ENCODE data around the gene PHF1. TPM values are rescaled to one million over a fixed set of nuclear protein-coding genes. Genes with fewer than 3 reads are reported as not detected.

The PHF1 gene
- polyA plus RNA-seq, 1 donor from 2014 or later = 102 TPM

DNA sequence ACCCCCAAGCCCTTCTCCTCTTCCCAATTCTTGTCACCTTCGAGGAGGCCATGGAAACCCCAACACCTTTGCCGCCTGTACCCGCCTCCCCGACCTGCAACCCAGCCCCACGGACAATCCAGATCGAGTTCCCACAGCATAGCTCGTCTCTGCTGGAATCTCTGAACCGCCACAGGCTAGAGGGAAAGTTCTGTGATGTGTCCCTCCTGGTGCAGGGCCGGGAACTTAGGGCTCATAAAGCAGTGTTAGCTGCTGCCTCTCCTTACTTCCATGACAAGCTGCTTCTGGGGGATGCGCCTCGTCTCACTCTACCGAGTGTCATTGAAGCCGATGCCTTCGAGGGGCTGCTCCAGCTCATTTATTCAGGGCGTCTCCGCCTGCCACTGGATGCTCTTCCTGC, 44.2 kb downstream of the PHF1 start:
- peak overlapping the region; percentile 85 for H3K4me3 ChIP-seq (ENCODE audit: low read length)
- no peaks in the 10 kb centered on the region for H3F3A ChIP-seq (ENCODE audit: insufficient read depth, low read length, poor library complexity, severe bottlenecking)
- H3K27ac ChIP-seq (ENCODE audit: low read length) = peak overlapping the region; percentile 54
- no peaks in the 10 kb centered on the region for H3K9me3 ChIP-seq (ENCODE audit: low read length)
- H3K79me2 ChIP-seq (replicated peaks; ENCODE audit: insufficient read depth, low read length) = peaks cover 20% of the 10 kb centered on the region
- peak overlapping the region; percentile 73 for H3K4me2 ChIP-seq (ENCODE audit: low read length)
- H2AFZ ChIP-seq (ENCODE audit: low read depth, low read length) = no peak overlapping the region
- H3K9ac ChIP-seq (ENCODE audit: low read length) = peak overlapping the region; percentile 70
- no peaks in the 10 kb centered on the region for H3K27me3 ChIP-seq (ENCODE audit: insufficient read depth, low read depth, low read length)
- H3K36me3 ChIP-seq (ENCODE audit: insufficient read depth, low read length) = no peaks in the 10 kb centered on the region
- H4K20me1 ChIP-seq (ENCODE audit: insufficient read depth) = no peaks in the 10 kb centered on the region
- H3K9me2 ChIP-seq (ENCODE audit: insufficient read depth, low read length) = no peaks in the 10 kb centered on the region
- TF ChIP-seq EZH2 (IDR thresholded peaks at IDR 0.05; ENCODE audit: borderline replicate concordance, insufficient read depth, low read length, poor library complexity, severe bottlenecking) (no peak), MXI1 (conservative IDR thresholded peaks at IDR 0.05; ENCODE audit: poor library complexity, severe bottlenecking) (no peak), RAD21 (conservative IDR thresholded peaks at IDR 0.05) (no peak), POLR2AphosphoS5 (IDR thresholded peaks at IDR 0.05) (no peak), EP300 (conservative IDR thresholded peaks at IDR 0.05; ENCODE audit: poor library complexity, severe bottlenecking) (no peak), SMC3 (conservative IDR thresholded peaks at IDR 0.05; ENCODE audit: poor library complexity) (no peak), TAF1 (IDR thresholded peaks at IDR 0.05; ENCODE audit: low read depth) (no peak)
- TF ChIP-seq, protein P1, sequence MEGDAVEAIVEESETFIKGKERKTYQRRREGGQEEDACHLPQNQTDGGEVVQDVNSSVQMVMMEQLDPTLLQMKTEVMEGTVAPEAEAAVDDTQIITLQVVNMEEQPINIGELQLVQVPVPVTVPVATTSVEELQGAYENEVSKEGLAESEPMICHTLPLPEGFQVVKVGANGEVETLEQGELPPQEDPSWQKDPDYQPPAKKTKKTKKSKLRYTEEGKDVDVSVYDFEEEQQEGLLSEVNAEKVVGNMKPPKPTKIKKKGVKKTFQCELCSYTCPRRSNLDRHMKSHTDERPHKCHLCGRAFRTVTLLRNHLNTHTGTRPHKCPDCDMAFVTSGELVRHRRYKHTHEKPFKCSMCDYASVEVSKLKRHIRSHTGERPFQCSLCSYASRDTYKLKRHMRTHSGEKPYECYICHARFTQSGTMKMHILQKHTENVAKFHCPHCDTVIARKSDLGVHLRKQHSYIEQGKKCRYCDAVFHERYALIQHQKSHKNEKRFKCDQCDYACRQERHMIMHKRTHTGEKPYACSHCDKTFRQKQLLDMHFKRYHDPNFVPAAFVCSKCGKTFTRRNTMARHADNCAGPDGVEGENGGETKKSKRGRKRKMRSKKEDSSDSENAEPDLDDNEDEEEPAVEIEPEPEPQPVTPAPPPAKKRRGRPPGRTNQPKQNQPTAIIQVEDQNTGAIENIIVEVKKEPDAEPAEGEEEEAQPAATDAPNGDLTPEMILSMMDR (IDR thresholded peaks at IDR 0.05; ENCODE audit: poor library complexity, severe bottlenecking) = no peak
- TF ChIP-seq, protein P2, sequence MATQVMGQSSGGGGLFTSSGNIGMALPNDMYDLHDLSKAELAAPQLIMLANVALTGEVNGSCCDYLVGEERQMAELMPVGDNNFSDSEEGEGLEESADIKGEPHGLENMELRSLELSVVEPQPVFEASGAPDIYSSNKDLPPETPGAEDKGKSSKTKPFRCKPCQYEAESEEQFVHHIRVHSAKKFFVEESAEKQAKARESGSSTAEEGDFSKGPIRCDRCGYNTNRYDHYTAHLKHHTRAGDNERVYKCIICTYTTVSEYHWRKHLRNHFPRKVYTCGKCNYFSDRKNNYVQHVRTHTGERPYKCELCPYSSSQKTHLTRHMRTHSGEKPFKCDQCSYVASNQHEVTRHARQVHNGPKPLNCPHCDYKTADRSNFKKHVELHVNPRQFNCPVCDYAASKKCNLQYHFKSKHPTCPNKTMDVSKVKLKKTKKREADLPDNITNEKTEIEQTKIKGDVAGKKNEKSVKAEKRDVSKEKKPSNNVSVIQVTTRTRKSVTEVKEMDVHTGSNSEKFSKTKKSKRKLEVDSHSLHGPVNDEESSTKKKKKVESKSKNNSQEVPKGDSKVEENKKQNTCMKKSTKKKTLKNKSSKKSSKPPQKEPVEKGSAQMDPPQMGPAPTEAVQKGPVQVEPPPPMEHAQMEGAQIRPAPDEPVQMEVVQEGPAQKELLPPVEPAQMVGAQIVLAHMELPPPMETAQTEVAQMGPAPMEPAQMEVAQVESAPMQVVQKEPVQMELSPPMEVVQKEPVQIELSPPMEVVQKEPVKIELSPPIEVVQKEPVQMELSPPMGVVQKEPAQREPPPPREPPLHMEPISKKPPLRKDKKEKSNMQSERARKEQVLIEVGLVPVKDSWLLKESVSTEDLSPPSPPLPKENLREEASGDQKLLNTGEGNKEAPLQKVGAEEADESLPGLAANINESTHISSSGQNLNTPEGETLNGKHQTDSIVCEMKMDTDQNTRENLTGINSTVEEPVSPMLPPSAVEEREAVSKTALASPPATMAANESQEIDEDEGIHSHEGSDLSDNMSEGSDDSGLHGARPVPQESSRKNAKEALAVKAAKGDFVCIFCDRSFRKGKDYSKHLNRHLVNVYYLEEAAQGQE (IDR thresholded peaks at IDR 0.05; ENCODE audit: borderline replicate concordance) = no peak

DNA sequence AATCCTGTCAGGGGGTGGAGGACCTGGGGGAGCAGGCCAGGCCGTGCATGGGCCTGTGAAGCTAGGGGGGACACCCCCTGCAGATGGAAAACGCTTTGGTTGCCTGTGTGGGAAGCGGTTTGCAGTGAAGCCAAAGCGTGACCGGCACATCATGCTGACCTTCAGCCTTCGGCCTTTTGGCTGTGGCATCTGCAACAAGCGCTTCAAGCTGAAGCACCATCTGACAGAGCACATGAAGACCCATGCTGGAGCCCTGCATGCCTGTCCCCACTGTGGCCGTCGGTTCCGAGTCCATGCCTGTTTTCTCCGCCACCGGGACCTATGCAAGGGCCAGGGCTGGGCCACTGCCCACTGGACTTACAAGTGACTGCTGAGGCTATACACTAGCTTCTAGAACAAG, 45.3 kb downstream of the PHF1 start:
- Histone ChIP-seq H3K9me2 (ENCODE audit: insufficient read depth, low read length) (no peaks in the 10 kb centered on the region), H3K79me2 (replicated peaks; ENCODE audit: insufficient read depth, low read length) (peaks cover 20% of the 10 kb centered on the region), H3K27me3 (ENCODE audit: insufficient read depth, low read depth, low read length) (no peaks in the 10 kb centered on the region), H3K9ac (ENCODE audit: low read length) (no peak overlapping the region), H3K27ac (ENCODE audit: low read length) (no peak overlapping the region), H4K20me1 (ENCODE audit: insufficient read depth) (no peaks in the 10 kb centered on the region), H3F3A (ENCODE audit: insufficient read depth, low read length, poor library complexity, severe bottlenecking) (no peaks in the 10 kb centered on the region), H3K4me3 (ENCODE audit: low read length) (no peak overlapping the region), H3K9me3 (ENCODE audit: low read length) (no peaks in the 10 kb centered on the region), H2AFZ (ENCODE audit: low read depth, low read length) (no peak overlapping the region), H3K36me3 (ENCODE audit: insufficient read depth, low read length) (no peaks in the 10 kb centered on the region), H3K4me2 (ENCODE audit: low read length) (no peak overlapping the region)
- TF ChIP-seq RAD21 (conservative IDR thresholded peaks at IDR 0.05) (no peak), SMC3 (conservative IDR thresholded peaks at IDR 0.05; ENCODE audit: poor library complexity) (no peak), POLR2AphosphoS5 (IDR thresholded peaks at IDR 0.05) (no peak), MXI1 (conservative IDR thresholded peaks at IDR 0.05; ENCODE audit: poor library complexity, severe bottlenecking) (no peak), EZH2 (IDR thresholded peaks at IDR 0.05; ENCODE audit: borderline replicate concordance, insufficient read depth, low read length, poor library complexity, severe bottlenecking) (no peak), EP300 (conservative IDR thresholded peaks at IDR 0.05; ENCODE audit: poor library complexity, severe bottlenecking) (no peak), TAF1 (IDR thresholded peaks at IDR 0.05; ENCODE audit: low read depth) (no peak)
- TF ChIP-seq, protein P2 (IDR thresholded peaks at IDR 0.05; ENCODE audit: borderline replicate concordance) = no peak
- TF ChIP-seq, protein P1 (IDR thresholded peaks at IDR 0.05; ENCODE audit: poor library complexity, severe bottlenecking) = no peak
